Testis (tissue), 3 donors: ENCODE results near the gene LMAN1. TPM values are rescaled to one million over a fixed set of nuclear protein-coding genes. Genes with fewer than 3 reads are reported as not detected.

Experiments
- DNase-seq: peaks from one replicate; pipeline ENCODE4 v3.0.0-alpha.2; 2019
- H3K27ac ChIP-seq, 2 donors: fragments of 200-600 bp; sonication (generic); one replicate each; pipeline ENCODE4 v1.5.1; 2019
- H3K27me3 ChIP-seq: fragments of 200-600 bp; sonication (generic); one replicate; pipeline ENCODE4 v1.5.1; 2019
- H3K36me3 ChIP-seq: fragments of 200-600 bp; sonication (generic); one replicate; pipeline ENCODE4 v1.5.1; 2017; ENCODE audit warnings: low read depth; ENCODE audit errors: missing control alignments
- H3K4me1 ChIP-seq: fragments of 200-600 bp; sonication (generic); one replicate; pipeline ENCODE4 v1.5.1; 2019
- H3K4me3 ChIP-seq, 2 donors: fragments of 200-600 bp; sonication (generic); one replicate each; pipeline ENCODE4 v1.5.1; 2017 to 2019
- H3K9me3 ChIP-seq: fragments of 200-600 bp; sonication (generic); one replicate; pipeline ENCODE4 v1.5.1; 2017
- CTCF ChIP-seq, 3 experiments: fragments of 450-650 bp in 2 of 3; fragments of 200-600 bp in 1 of 3; sonication (generic) in 1 of 3; IDR thresholded peaks; one replicate each; pipeline ENCODE4 v1.5.1; 2016 to 2019; ENCODE audit warnings: antibody characterized with exemption in 3 of 3, mild to moderate bottlenecking in 2 of 3, moderate library complexity in 1 of 3
- POLR2A ChIP-seq: fragments of 450-650 bp; IDR thresholded peaks from one replicate; pipeline ENCODE4 v1.6.1; 2017; ENCODE audit warnings: antibody characterized with exemption, mild to moderate bottlenecking, moderate library complexity
- WGBS, 2 donors: methylation state at CpG; one replicate each; pipeline ENCODE4 v1.1.5; 2018; 5-methylcytosine and 5-hydroxymethylcytosine counted together
- intact Hi-C: fragments of 100-400 bp; cut with DNase I; formaldehyde crosslinking; loops from one replicate; pipeline ENCODE4 v1.15.1; 2023; ENCODE audit warnings: low total_unique reads
- polyA plus RNA-seq: library from polyadenylated mRNA; stranded (reverse); fragments of 350-450 nt; fragmentation: Illumina TruSeq; extraction: RNeasy Lipid Tissue Mini Kit (QIAGEN cat#74804); gene quantifications from one replicate; pipeline ENCODE4 v1.2.3, GENCODE V29; 2014; ENCODE audit warnings: low read depth, low replicate concordance; ENCODE audit not compliant: insufficient read depth
- total RNA-seq, 2 donors: library from RNA; depleted of rRNA; stranded (reverse); fragments of >200 nt; gene quantifications; one replicate each; pipeline ENCODE4 v1.2.3, GENCODE V29; 2016

LMAN1 gene
- total and polyA plus RNA-seq, 3 donors from 2014 or later = 35.3 to 98.9 (median 72.9) TPM

- 71 to 72% methylated on average over 3 of the region's 3 CpGs for WGBS, 2 donors
- H3K4me1 ChIP-seq = no peaks in the 10 kb centered on the region
- H3K4me3 ChIP-seq = no peak overlapping the region
- H3K27ac ChIP-seq = no peak overlapping the region
- no peaks in the 10 kb centered on the region for H3K9me3 ChIP-seq
- H3K27me3 ChIP-seq = no peaks in the 10 kb centered on the region
- intact Hi-C loops = no loop called here
- H3K36me3 ChIP-seq = no peaks in the 10 kb centered on the region
- TF ChIP-seq POLR2A = no peak
- TF ChIP-seq CTCF (IDR thresholded peaks at IDR 0.05) = no peak
- DNase-seq = no peak
Measured at GRCh38 chr18:59393381-59393780, 34.3 kb upstream of the LMAN1 start.

GRCh38 chr18:59388817-59389216 is 29.8 kb upstream of the LMAN1 start:
- DNase-seq = no peak
- WGBS, 2 donors = 78 to 80% methylated on average over 4 of the region's 4 CpGs
- TF ChIP-seq POLR2A (no peak), CTCF (IDR thresholded peaks at IDR 0.05) (no peak)

GRCh38 chr18:59387687-59388565 is 28.9 kb upstream of the LMAN1 start:
- no peaks in the 10 kb centered on the region for H3K4me1 ChIP-seq
- 80 to 81% methylated on average over 11 of the region's 11 CpGs for WGBS, 2 donors
- H3K36me3 ChIP-seq = no peaks in the 10 kb centered on the region
- H3K27ac ChIP-seq = no peak overlapping the region
- no peak for TF ChIP-seq CTCF (IDR thresholded peaks at IDR 0.05)
- no peak for TF ChIP-seq POLR2A
- H3K9me3 ChIP-seq = no peaks in the 10 kb centered on the region
- no peak overlapping the region for H3K4me3 ChIP-seq
- H3K27me3 ChIP-seq = no peaks in the 10 kb centered on the region
- no peak for DNase-seq
- intact Hi-C loops = no loop called here

More at GRCh38 chr18:59388817-59389216, 29.8 kb upstream of the LMAN1 start:
- H3K36me3 ChIP-seq = no peaks in the 10 kb centered on the region
- H3K9me3 ChIP-seq = no peaks in the 10 kb centered on the region
- no peak overlapping the region for H3K27ac ChIP-seq
- no peaks in the 10 kb centered on the region for H3K4me1 ChIP-seq
- intact Hi-C loops = no loop called here
- no peak overlapping the region for H3K4me3 ChIP-seq
- H3K27me3 ChIP-seq = no peaks in the 10 kb centered on the region

- H3K4me3 ChIP-seq = no peak overlapping the region
- no peak overlapping the region for H3K27ac ChIP-seq
- DNase-seq = no peak
- no peaks in the 10 kb centered on the region for H3K9me3 ChIP-seq
- H3K27me3 ChIP-seq = no peaks in the 10 kb centered on the region
- intact Hi-C loops = no loop called here
- TF ChIP-seq POLR2A = no peak
- TF ChIP-seq CTCF (IDR thresholded peaks at IDR 0.05) = no peak
- 62 to 63% methylated on average over 8 of the region's 8 CpGs for WGBS, 2 donors
- H3K4me1 ChIP-seq = no peaks in the 10 kb centered on the region
- no peaks in the 10 kb centered on the region for H3K36me3 ChIP-seq
Measured at GRCh38 chr18:59386909-59387686, 28.0 kb upstream of the LMAN1 start.
